Measurements from ENCODE around the gene ABCB11.

Gene ABCB11

DNA sequence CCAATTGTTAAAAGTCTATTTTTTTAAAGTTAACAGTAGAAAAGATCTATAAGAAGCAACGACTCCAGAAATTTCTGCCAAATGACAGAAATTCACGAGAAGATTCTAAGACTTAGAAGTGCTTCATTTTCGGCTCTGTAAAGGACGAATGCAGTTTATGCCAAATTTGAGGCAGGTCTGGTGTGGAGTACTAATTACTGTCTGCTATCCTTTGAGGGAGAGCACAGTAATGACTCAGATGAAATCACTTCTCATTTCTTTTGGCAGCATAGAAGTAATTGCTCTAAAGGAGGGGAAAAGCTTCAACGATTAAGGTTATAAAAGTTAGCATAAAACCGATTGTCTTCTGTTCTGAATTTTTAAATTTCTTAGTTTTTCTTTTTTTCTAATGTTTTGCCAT is 118.7 kb downstream of the ABCB11 start:
- DNase-seq (ENCODE audit: low spot score) = no peak
- TF ChIP-seq, protein P1, sequence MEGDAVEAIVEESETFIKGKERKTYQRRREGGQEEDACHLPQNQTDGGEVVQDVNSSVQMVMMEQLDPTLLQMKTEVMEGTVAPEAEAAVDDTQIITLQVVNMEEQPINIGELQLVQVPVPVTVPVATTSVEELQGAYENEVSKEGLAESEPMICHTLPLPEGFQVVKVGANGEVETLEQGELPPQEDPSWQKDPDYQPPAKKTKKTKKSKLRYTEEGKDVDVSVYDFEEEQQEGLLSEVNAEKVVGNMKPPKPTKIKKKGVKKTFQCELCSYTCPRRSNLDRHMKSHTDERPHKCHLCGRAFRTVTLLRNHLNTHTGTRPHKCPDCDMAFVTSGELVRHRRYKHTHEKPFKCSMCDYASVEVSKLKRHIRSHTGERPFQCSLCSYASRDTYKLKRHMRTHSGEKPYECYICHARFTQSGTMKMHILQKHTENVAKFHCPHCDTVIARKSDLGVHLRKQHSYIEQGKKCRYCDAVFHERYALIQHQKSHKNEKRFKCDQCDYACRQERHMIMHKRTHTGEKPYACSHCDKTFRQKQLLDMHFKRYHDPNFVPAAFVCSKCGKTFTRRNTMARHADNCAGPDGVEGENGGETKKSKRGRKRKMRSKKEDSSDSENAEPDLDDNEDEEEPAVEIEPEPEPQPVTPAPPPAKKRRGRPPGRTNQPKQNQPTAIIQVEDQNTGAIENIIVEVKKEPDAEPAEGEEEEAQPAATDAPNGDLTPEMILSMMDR (IDR thresholded peaks at IDR 0.05; ENCODE audit: extremely low read depth, insufficient read depth, missing control alignments) = no peak
- in situ Hi-C loops (cut with MboI; ENCODE audit: low pct_unique_long_range_greater_than_20kb, low sequenced_read_pairs, unreplicated experiment) = loop anchor here (25.0 kb wide), 1 partner anchor 575 kb away; no protein-coding TSS in a partner anchor

DNA sequence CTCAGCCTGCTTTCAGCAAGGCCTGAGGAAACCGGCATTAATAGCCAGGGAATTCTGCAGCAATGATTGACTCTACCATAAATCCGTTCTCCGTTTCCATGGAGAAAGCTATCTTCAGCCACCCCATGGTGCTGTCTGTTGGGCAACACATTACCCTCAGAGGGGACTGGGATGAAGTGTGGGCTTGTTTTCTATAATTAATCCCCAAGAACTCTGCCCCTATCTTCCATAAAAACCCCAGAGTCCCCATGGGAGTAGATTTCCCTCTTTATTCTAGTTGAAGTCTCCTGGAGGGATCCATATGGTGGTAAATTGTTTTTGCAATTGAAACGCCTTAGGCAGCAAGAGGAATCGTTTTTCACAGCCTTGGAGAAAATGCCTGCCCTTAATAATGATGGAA is 120.8 kb downstream of the ABCB11 start:
- DNase-seq (ENCODE audit: low spot score) = no peak
- in situ Hi-C loops (cut with MboI; ENCODE audit: low pct_unique_long_range_greater_than_20kb, low sequenced_read_pairs, unreplicated experiment) = loop anchor here (25.0 kb wide), 1 partner anchor 573 kb away; no protein-coding TSS in a partner anchor
- TF ChIP-seq, protein P1 (IDR thresholded peaks at IDR 0.05; ENCODE audit: extremely low read depth, insufficient read depth, missing control alignments) = no peak

DNA sequence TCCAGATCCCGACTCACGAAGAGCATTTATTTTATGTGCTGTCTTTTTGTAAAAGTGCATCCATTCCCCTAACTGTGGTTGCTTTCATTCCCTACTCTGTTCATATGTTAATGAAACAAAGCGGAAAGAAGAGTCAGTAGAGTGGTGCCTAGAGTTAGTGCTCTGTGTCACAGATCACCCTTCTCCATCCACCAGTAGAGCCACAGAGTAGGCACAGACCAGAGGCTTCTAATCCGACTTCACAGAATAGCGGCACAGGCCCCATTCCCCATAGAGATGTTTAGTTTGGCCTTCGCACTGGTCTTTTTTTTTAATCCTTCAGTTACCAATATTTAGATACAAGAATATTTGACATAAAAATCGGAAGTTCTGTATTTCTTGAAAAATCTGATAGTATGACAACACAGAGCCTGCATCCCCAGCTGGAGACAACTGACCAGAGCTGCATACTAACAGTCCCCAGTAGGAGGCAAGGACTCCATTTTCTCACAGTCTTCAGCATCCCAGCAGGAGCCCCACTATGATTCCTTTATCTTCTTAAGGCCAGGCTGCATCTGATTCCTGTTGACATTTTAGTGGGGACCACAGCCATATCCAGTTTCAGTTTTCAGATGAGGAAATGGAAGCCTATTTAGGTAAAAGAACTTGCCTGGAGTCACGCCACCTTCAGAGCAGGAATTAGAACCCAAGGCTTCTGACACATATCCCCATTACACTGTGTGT is 123.0 kb downstream of the ABCB11 start:
- in situ Hi-C loops (cut with MboI; ENCODE audit: low pct_unique_long_range_greater_than_20kb, low sequenced_read_pairs, unreplicated experiment) = loop anchor here (25.0 kb wide), 1 partner anchor 571 kb away; no protein-coding TSS in a partner anchor
- TF ChIP-seq, protein P1 (IDR thresholded peaks at IDR 0.05; ENCODE audit: extremely low read depth, insufficient read depth, missing control alignments) = no peak
- DNase-seq (ENCODE audit: low spot score) = no peak

DNA sequence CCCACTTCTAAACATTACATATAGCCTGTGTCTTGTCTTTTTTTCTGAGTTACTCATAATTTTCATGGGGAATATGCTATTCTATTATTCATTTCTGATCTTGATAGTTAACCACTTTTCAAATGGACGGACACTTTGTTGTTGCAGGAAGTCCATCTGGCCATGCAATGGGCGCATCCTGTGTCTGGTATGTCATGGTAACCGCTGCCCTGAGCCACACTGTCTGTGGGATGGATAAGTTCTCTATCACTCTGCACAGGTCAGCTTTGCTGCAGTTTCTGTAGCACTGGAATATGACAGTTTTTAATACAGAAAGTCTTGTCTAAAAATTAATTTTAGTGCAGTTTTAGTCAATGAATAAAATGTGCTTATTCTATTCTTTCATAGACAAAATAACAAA is 126.8 kb downstream of the ABCB11 start:
- in situ Hi-C loops (cut with MboI; ENCODE audit: low pct_unique_long_range_greater_than_20kb, low sequenced_read_pairs, unreplicated experiment) = loop anchor here (25.0 kb wide), 1 partner anchor 567 kb away; no protein-coding TSS in a partner anchor
- DNase-seq (ENCODE audit: low spot score) = no peak
- TF ChIP-seq, protein P1 (IDR thresholded peaks at IDR 0.05; ENCODE audit: extremely low read depth, insufficient read depth, missing control alignments) = no peak

DNA sequence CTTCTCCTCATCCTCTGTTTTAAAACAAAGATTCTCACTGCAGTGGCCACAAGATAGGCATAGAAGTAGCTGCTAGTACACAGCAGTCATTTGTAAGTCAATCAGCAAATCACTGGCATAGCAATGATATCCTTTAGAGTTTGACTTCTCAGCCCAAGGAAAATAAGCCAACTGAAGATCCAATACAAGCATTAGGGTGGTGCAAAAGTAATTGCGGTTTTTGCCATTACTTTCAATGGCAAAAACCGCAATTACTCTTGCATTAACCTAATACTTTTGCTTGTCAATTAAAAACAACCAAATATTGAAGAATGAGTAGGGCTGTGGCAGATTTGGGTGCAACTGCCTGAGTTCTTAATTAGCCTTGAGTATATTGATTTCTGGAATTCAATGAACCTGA is 127.2 kb downstream of the ABCB11 start:
- TF ChIP-seq, protein P1 (IDR thresholded peaks at IDR 0.05; ENCODE audit: extremely low read depth, insufficient read depth, missing control alignments) = no peak
- no peak for DNase-seq (ENCODE audit: low spot score)
- in situ Hi-C loops (cut with MboI; ENCODE audit: low pct_unique_long_range_greater_than_20kb, low sequenced_read_pairs, unreplicated experiment) = loop anchor here (25.0 kb wide), 1 partner anchor 567 kb away; no protein-coding TSS in a partner anchor

DNA sequence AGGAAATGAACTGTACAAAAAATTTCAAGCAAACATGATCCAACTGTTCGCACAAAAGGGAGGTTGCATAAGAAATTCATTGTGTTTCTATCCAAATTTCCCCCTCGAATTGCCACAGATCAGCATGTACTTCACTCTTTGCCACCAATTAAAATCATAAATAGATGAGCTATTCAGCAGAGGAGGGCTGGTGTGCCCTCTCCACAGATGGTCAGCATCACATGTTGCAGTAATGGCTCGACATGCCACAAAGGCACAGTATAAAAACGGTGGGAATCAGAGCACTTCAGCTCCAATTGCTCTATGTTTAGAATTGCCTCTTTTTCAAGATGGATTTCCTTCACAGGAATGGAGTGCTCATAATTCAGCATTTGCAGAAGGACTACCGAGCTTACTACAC is 130.1 kb downstream of the ABCB11 start, which contains the start of gene G6PC2:
Gene G6PC2, plus strand, starts transcription at position 289 of the 400 bp plus-strand sequence. Its CDS starts 41 bp downstream, at position 330.
- TF ChIP-seq, protein P1 (IDR thresholded peaks at IDR 0.05; ENCODE audit: extremely low read depth, insufficient read depth, missing control alignments) = no peak
- DNase-seq (ENCODE audit: low spot score) = no peak
- in situ Hi-C loops (cut with MboI; ENCODE audit: low pct_unique_long_range_greater_than_20kb, low sequenced_read_pairs, unreplicated experiment) = loop anchor here (25.0 kb wide), 1 partner anchor 564 kb away; no protein-coding TSS in a partner anchor

All from GM13977 (cell line).